ENCODE data around the gene SIRPB2. TPM values are rescaled to one million over a fixed set of nuclear protein-coding genes. Genes with fewer than 3 reads are reported as not detected.

Gene SIRPB2
- total RNA-seq, 4 donors from 2014 or later: under 0.01 to 2.9 (median 1.7) TPM; not detected in 1

DNA sequence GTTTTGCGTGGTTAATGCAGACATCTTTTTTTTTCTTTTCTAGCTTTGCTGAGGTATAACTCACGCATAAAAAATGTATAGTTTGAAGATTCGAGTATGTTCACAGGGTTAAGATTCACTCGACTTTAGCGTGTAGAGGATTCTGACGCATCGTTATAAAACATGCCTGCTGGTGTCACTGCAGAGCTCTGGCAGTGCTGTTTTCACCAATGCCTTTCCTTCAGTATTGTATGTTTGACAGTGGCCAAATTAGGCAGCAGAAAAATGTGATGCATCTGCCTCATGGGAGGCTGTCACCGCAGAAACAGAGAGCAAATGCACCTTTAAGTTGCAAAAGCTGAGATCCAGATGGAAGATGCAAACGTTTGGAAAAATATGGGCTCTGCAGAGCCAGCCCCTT lies 18.0 kb upstream of the SIRPB2 start:
- intact Hi-C loops (cut with DNase I; ENCODE audit: low total_unique reads): no loop called here
- Histone ChIP-seq H3K36me3 (no peaks in the 10 kb centered on the region), H3K4me3 (no peak overlapping the region), H3K27ac (no peak overlapping the region), H3K9me3 (no peaks in the 10 kb centered on the region), H3K27me3 (no peaks in the 10 kb centered on the region), H3K4me1 (no peaks in the 10 kb centered on the region)
- TF ChIP-seq POLR2A (IDR thresholded peaks at IDR 0.05): no peak
- TF ChIP-seq, protein P1, sequence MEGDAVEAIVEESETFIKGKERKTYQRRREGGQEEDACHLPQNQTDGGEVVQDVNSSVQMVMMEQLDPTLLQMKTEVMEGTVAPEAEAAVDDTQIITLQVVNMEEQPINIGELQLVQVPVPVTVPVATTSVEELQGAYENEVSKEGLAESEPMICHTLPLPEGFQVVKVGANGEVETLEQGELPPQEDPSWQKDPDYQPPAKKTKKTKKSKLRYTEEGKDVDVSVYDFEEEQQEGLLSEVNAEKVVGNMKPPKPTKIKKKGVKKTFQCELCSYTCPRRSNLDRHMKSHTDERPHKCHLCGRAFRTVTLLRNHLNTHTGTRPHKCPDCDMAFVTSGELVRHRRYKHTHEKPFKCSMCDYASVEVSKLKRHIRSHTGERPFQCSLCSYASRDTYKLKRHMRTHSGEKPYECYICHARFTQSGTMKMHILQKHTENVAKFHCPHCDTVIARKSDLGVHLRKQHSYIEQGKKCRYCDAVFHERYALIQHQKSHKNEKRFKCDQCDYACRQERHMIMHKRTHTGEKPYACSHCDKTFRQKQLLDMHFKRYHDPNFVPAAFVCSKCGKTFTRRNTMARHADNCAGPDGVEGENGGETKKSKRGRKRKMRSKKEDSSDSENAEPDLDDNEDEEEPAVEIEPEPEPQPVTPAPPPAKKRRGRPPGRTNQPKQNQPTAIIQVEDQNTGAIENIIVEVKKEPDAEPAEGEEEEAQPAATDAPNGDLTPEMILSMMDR (IDR thresholded peaks at IDR 0.05): no peak
- DNase-seq: no peak

DNA sequence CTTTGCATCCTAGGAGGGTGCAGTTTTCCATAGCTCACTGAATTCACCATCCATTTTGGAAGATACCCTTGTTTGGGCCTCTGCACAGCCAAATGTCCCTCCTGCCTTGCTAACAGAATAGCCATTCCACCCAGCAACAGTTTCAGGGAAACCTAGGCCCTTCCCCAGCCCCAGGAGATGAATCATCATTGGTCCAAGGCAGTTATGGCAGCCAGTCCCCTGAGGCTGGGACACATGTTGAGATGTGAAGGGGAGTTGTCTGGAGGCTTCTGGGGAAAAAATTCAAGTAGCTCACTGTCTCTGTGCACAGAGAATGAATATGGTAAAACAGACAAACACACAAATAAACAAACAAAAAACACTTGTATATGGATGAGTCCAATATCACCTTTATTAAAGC lies 17.4 kb upstream of the SIRPB2 start:
- Histone ChIP-seq H3K36me3 (no peaks in the 10 kb centered on the region), H3K9me3 (no peaks in the 10 kb centered on the region), H3K4me3 (no peak overlapping the region), H3K4me1 (no peaks in the 10 kb centered on the region), H3K27me3 (no peaks in the 10 kb centered on the region), H3K27ac (no peak overlapping the region)
- DNase-seq: no peak
- TF ChIP-seq, protein P1 (IDR thresholded peaks at IDR 0.05): no peak
- no peak for TF ChIP-seq POLR2A (IDR thresholded peaks at IDR 0.05)
- intact Hi-C loops (cut with DNase I; ENCODE audit: low total_unique reads): no loop called here

DNA sequence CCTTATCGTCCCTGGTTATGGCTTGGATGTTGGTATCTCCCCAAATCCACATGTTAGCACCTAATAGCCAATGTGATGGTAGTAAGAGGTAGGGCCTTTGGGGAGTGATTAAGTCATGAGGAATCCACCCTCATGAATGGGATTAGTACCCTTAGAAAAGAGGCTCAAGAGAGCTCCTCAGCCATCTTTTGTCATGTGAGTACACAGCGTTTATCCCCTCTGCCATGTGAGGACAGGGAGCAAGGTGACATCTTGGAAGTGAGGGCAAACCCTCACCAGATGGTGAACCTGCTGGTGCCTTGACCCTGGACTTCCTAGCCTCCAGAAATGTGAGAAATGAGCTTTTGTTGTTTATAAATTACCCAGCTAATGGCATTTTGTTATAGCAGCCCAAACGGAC lies 16.1 kb upstream of the SIRPB2 start:
- H3K4me3 ChIP-seq: no peak overlapping the region
- TF ChIP-seq, protein P1 (IDR thresholded peaks at IDR 0.05): no peak
- TF ChIP-seq POLR2A (IDR thresholded peaks at IDR 0.05): no peak
- no peaks in the 10 kb centered on the region for H3K36me3 ChIP-seq
- H3K4me1 ChIP-seq: no peaks in the 10 kb centered on the region
- H3K9me3 ChIP-seq: no peaks in the 10 kb centered on the region
- DNase-seq: no peak
- intact Hi-C loops (cut with DNase I; ENCODE audit: low total_unique reads): no loop called here
- H3K27me3 ChIP-seq: no peaks in the 10 kb centered on the region
- no peak overlapping the region for H3K27ac ChIP-seq

GRCh38 chr20:1505871-1506270 lies 14.7 kb upstream of the SIRPB2 start:
- no peak for DNase-seq
- no peaks in the 10 kb centered on the region for H3K9me3 ChIP-seq
- intact Hi-C loops (cut with DNase I; ENCODE audit: low total_unique reads): no loop called here
- H3K27ac ChIP-seq: no peak overlapping the region
- H3K27me3 ChIP-seq: no peaks in the 10 kb centered on the region
- H3K4me3 ChIP-seq: no peak overlapping the region
- TF ChIP-seq, protein P1 (IDR thresholded peaks at IDR 0.05): no peak
- no peak for TF ChIP-seq POLR2A (IDR thresholded peaks at IDR 0.05)
- no peaks in the 10 kb centered on the region for H3K4me1 ChIP-seq
- H3K36me3 ChIP-seq: no peaks in the 10 kb centered on the region

- intact Hi-C loops (cut with DNase I; ENCODE audit: low total_unique reads): no loop called here
- H3K27me3 ChIP-seq: no peaks in the 10 kb centered on the region
- H3K4me1 ChIP-seq: no peaks in the 10 kb centered on the region
- DNase-seq: no peak
- H3K27ac ChIP-seq: no peak overlapping the region
- no peaks in the 10 kb centered on the region for H3K36me3 ChIP-seq
- no peak overlapping the region for H3K4me3 ChIP-seq
- H3K9me3 ChIP-seq: no peaks in the 10 kb centered on the region
- no peak for TF ChIP-seq POLR2A (IDR thresholded peaks at IDR 0.05)
- TF ChIP-seq, protein P1 (IDR thresholded peaks at IDR 0.05): no peak
Measured at GRCh38 chr20:1505361-1505760, 14.1 kb upstream of the SIRPB2 start.
